Retinal pigment epithelial cell (primary cell): ENCODE data around the gene ZNF862.

ENCODE experiments used
- DNase-seq: peaks from one replicate; pipeline ENCODE4 v3.0.0-alpha.2; 2010; ENCODE audit warnings: low read depth
- H3K4me3 ChIP-seq: 2 replicates; pipeline ENCODE4 v1.5.1; 2011; ENCODE audit warnings: mild to moderate bottlenecking, low read length, control low read depth, moderate library complexity
- CTCF ChIP-seq: conservative IDR thresholded peaks from 2 replicates; pipeline ENCODE4 v1.5.1; 2011; ENCODE audit warnings: low read depth, low read length, control low read depth, inconsistent platforms

The ZNF862 gene

GRCh38 chr7:149866779-149867447 is 28.7 kb downstream of the ZNF862 start:
- no peak for TF ChIP-seq CTCF
- H3K4me3 ChIP-seq = no peak overlapping the region
- DNase-seq = no peak

- H3K4me3 ChIP-seq = no peak overlapping the region
- DNase-seq = no peak
- no peak for TF ChIP-seq CTCF
Observed at GRCh38 chr7:149867762-149868622, 29.8 kb downstream of the ZNF862 start.

GRCh38 chr7:149868623-149869290 is 30.6 kb downstream of the ZNF862 start:
- DNase-seq = no peak
- no peak overlapping the region for H3K4me3 ChIP-seq
- no peak for TF ChIP-seq CTCF

- no peak for DNase-seq
- TF ChIP-seq CTCF = no peak
- no peak overlapping the region for H3K4me3 ChIP-seq
Observed at GRCh38 chr7:149869291-149869650, 31.1 kb downstream of the ZNF862 start.

GRCh38 chr7:149869867-149870266 is 31.7 kb downstream of the ZNF862 start:
- DNase-seq = no peak
- no peak overlapping the region for H3K4me3 ChIP-seq
- no peak for TF ChIP-seq CTCF

- H3K4me3 ChIP-seq = no peak overlapping the region
- no peak for DNase-seq
- TF ChIP-seq CTCF = no peak
Observed at GRCh38 chr7:149870274-149870673, 32.1 kb downstream of the ZNF862 start.
